ENCODE measurements around the gene MICAL2. TPM values are rescaled to one million over a fixed set of nuclear protein-coding genes. Genes with fewer than 3 reads are reported as not detected.

The MICAL2 gene
- total and polyA plus RNA-seq, 2 donors (not counting 3 experiments of a cell fraction or from before 2014, with no cell fraction given), result 67.6 to 200 TPM

GRCh38 chr11:12150831-12151382, 40.5 kb downstream of the MICAL2 start:
- no TSS peak for BruUV-seq (replicated peaks)
- no peak overlapping the region for H3K9ac ChIP-seq (replicated peaks; ENCODE audit: extremely low read depth, insufficient read depth, low read length)
- no peak overlapping the region for H2AFZ ChIP-seq (ENCODE audit: low read depth, low read length)
- H3K36me3 ChIP-seq (ENCODE audit: control insufficient read depth in 2 of 2, extremely low read depth in 1 of 2, insufficient read depth in 2 of 2, low read length in 2 of 2), result peaks cover 5% of the 10 kb centered on the region in 2 experiments
- dilution Hi-C loops (cut with MboI; ENCODE audit: extremely low pct_ligation_motif_present, low sequenced_read_pairs) (no loop called here), intact Hi-C loops (cut with micrococcal nuclease) (loop anchor here (1.0 kb wide), 1 partner anchor 9 kb away; no protein-coding TSS in a partner anchor)
- no peak overlapping the region for H3K27ac ChIP-seq (ENCODE audit: insufficient read depth, low read depth, low read length)
- no peaks in the 10 kb centered on the region for H3K27me3 ChIP-seq (ENCODE audit: control insufficient read depth in 2 of 2, insufficient read depth in 2 of 2, low read length in 2 of 2)
- FAIRE-seq, result no peak
- H3K4me2 ChIP-seq (ENCODE audit: insufficient read depth, low read length), result no peak overlapping the region
- no peaks in the 10 kb centered on the region for H3K9me1 ChIP-seq (replicated peaks; ENCODE audit: control insufficient read depth, extremely low read depth, insufficient read depth, low read length)
- no peaks in the 10 kb centered on the region for H4K20me1 ChIP-seq (replicated peaks; ENCODE audit: control insufficient read depth, extremely low read depth, insufficient read depth, low read length)
- H3K4me1 ChIP-seq (ENCODE audit: control insufficient read depth, extremely low read depth, insufficient read depth, low read length), result no peaks in the 10 kb centered on the region
- peaks cover 27% of the 10 kb centered on the region for H3K79me2 ChIP-seq (ENCODE audit: control insufficient read depth, insufficient read depth, low read length)
- CTCF ChIA-PET, result interaction anchor here (1.0 to 2.7 kb wide), 5 partner anchors 10 to 63 kb away, joined by 3 to 10 read pairs (median 3); no protein-coding TSS in a partner anchor
- no peak for DNase-seq (ENCODE audit: low read depth, low spot score)
- TF ChIP-seq JUN (IDR thresholded peaks at IDR 0.05; ENCODE audit: borderline replicate concordance, insufficient read depth, insufficient read length, low read depth), result no peak
- no peak overlapping the region for H3K4me3 ChIP-seq (replicated peaks in 1 of 3; ENCODE audit: insufficient read depth in 1 of 3, low read depth in 1 of 3, low read length in 3 of 3)
- POLR2A ChIA-PET, result no interaction called here
- no peaks in the 10 kb centered on the region for H3K9me3 ChIP-seq (replicated peaks; ENCODE audit: control insufficient read depth, insufficient read depth, low read length)

GRCh38 chr11:12152321-12152720, 41.9 kb downstream of the MICAL2 start:
- no peak overlapping the region for H3K27ac ChIP-seq (ENCODE audit: insufficient read depth, low read depth, low read length)
- H3K9me3 ChIP-seq (replicated peaks; ENCODE audit: control insufficient read depth, insufficient read depth, low read length), result no peaks in the 10 kb centered on the region
- no peak overlapping the region for H3K4me2 ChIP-seq (ENCODE audit: insufficient read depth, low read length)
- no peaks in the 10 kb centered on the region for H3K27me3 ChIP-seq (ENCODE audit: control insufficient read depth in 2 of 2, insufficient read depth in 2 of 2, low read length in 2 of 2)
- POLR2A ChIA-PET, result interaction anchor here (0.7 kb wide), 1 partner anchor 77 kb away, joined by 3 read pairs; no protein-coding TSS in a partner anchor
- CTCF ChIA-PET, result interaction anchor here (0.6 to 2.7 kb wide), 3 partner anchors 11 to 43 kb away, joined by 3 to 10 read pairs (median 3); no protein-coding TSS in a partner anchor
- no peak overlapping the region for H3K4me3 ChIP-seq (replicated peaks in 1 of 3; ENCODE audit: insufficient read depth in 1 of 3, low read depth in 1 of 3, low read length in 3 of 3)
- FAIRE-seq, result no peak
- H3K9ac ChIP-seq (replicated peaks; ENCODE audit: extremely low read depth, insufficient read depth, low read length), result no peak overlapping the region
- peaks cover 9% of the 10 kb centered on the region for H3K4me1 ChIP-seq (ENCODE audit: control insufficient read depth, extremely low read depth, insufficient read depth, low read length)
- BruUV-seq (replicated peaks), result no TSS peak
- H3K36me3 ChIP-seq (ENCODE audit: control insufficient read depth in 2 of 2, extremely low read depth in 1 of 2, insufficient read depth in 2 of 2, low read length in 2 of 2), result peaks cover 5% of the 10 kb centered on the region in 2 experiments
- TF ChIP-seq JUN (IDR thresholded peaks at IDR 0.05; ENCODE audit: borderline replicate concordance, insufficient read depth, insufficient read length, low read depth) (no peak), CTCF (IDR thresholded peaks at IDR 0.05; ENCODE audit: extremely low read depth in 1 of 2, insufficient read depth in 1 of 2, low read depth in 1 of 2, low read length in 2 of 2) (no peak), EZH2 (IDR thresholded peaks at IDR 0.05; ENCODE audit: borderline replicate concordance, low read depth, low read length, severe bottlenecking) (no peak), POLR2AphosphoS5 (IDR thresholded peaks at IDR 0.05; ENCODE audit: insufficient read depth, low read depth, low read length) (no peak), MYC (IDR thresholded peaks at IDR 0.05; ENCODE audit: low read depth, low read length) (no peak), MAX (IDR thresholded peaks at IDR 0.05; ENCODE audit: insufficient read depth, insufficient read length) (no peak), GATA2 (IDR thresholded peaks at IDR 0.05; ENCODE audit: insufficient read depth, insufficient read length, low read depth, low read length) (no peak), POLR2A (IDR thresholded peaks at IDR 0.05; ENCODE audit: low read depth, low read length) (no peak)
- H2AFZ ChIP-seq (ENCODE audit: low read depth, low read length), result no peak overlapping the region
- H3K79me2 ChIP-seq (ENCODE audit: control insufficient read depth, insufficient read depth, low read length), result peaks cover 27% of the 10 kb centered on the region
- dilution Hi-C loops (cut with MboI; ENCODE audit: extremely low pct_ligation_motif_present, low sequenced_read_pairs) (no loop called here), intact Hi-C loops (cut with micrococcal nuclease) (no loop called here)
- no peaks in the 10 kb centered on the region for H3K9me1 ChIP-seq (replicated peaks; ENCODE audit: control insufficient read depth, extremely low read depth, insufficient read depth, low read length)
- no peak for DNase-seq (ENCODE audit: low read depth, low spot score)
- H4K20me1 ChIP-seq (replicated peaks; ENCODE audit: control insufficient read depth, extremely low read depth, insufficient read depth, low read length), result no peaks in the 10 kb centered on the region

Measured in endothelial cell of umbilical vein (primary cell).